HepG2 (cell line): ENCODE data around the gene BMPER. TPM values are rescaled to one million over a fixed set of nuclear protein-coding genes. Genes with fewer than 3 reads are reported as not detected.

ENCODE experiments used
- ATAC-seq: fragments of 200-7000 bp; cut with Tn5 transposase; 3 replicates; pipeline ENCODE4 v1.9.1; 2020; ENCODE audit warnings: mild to moderate bottlenecking, moderate library complexity
- BruUV-seq: library from RNA; stranded (reverse); fragments of 400-500 nt; replicated peaks from 2 replicates; lab custom pipeline; 2021; lab: Mats Ljungman, UMichigan
- CTCF ChIA-PET: fragments of 300-600 bp; formaldehyde crosslinking; extraction: SDS; loops from one replicate; lab custom pipeline; 2021; ENCODE audit warnings: low total read pairs, inconsistent platforms, low intra/inter-chr PET ratio; lab: Yijun Ruan, JAX
- POLR2A ChIA-PET: fragments of 350-600 bp; sonication (Branson Sonifier 250); formaldehyde crosslinking; loops from one replicate; lab custom pipeline; 2020; ENCODE audit warnings: antibody characterized with exemption, inconsistent platforms; lab: Yijun Ruan, JAX
- DNase-seq: peaks from one replicate; pipeline ENCODE4 v3.0.0-alpha.2; 2015; ENCODE audit warnings: low spot score
- FAIRE-seq: peaks from 3 replicates; lab custom pipeline; 2011; peaks lifted over from hg19 to GRCh38; lab: Jason Lieb, UNC
- H2AFZ ChIP-seq: one replicate; pipeline ENCODE4 v1.6.1; 2011; ENCODE audit warnings: low read length, inconsistent platforms
- H3K27ac ChIP-seq: fragments of 300-600 bp; 3 replicates; pipeline ENCODE4 v1.8.0; 2011; ENCODE audit warnings: mixed run types, mild to moderate bottlenecking, mixed read lengths, low read length, inconsistent platforms; ENCODE audit not compliant: insufficient read depth; ENCODE audit errors: extremely low read length
- H3K27me3 ChIP-seq, 2 experiments: fragments of 200-600 bp in 1 of 2; 2 replicates in 1 of 2; 3 replicates in 1 of 2; pipeline versions ENCODE4 v1.6.0 to v1.8.0; 2011; ENCODE audit warnings: low read length in 2 of 2, mild to moderate bottlenecking in 2 of 2, moderate library complexity in 2 of 2, inconsistent platforms in 1 of 2; ENCODE audit not compliant: insufficient read depth in 2 of 2, control insufficient read depth in 1 of 2
- H3K36me3 ChIP-seq, 2 experiments: fragments of 200-600 bp in 1 of 2; replicated peaks in 1 of 2; 2 replicates in 1 of 2; 3 replicates in 1 of 2; pipeline versions ENCODE4 v1.5.1 to v1.8.0; 2011; ENCODE audit warnings: low read length in 2 of 2, inconsistent platforms in 1 of 2; ENCODE audit not compliant: insufficient read depth in 2 of 2, control insufficient read depth in 1 of 2
- H3K4me1 ChIP-seq: 2 replicates; pipeline ENCODE4 v1.5.1; 2012; ENCODE audit warnings: low read length, inconsistent platforms; ENCODE audit not compliant: insufficient read depth
- H3K4me2 ChIP-seq: 2 replicates; pipeline ENCODE4 v1.6.0; 2011; ENCODE audit warnings: low read depth, low read length, inconsistent platforms
- H3K4me3 ChIP-seq, 3 experiments: fragments of 200-600 bp in 1 of 3; sonication (generic), shearing (Covaris generic) in 1 of 3; replicated peaks in 1 of 3; 2 replicates each; pipeline ENCODE4 v1.5.1; 2011 to 2016; ENCODE audit warnings: low read length in 3 of 3, inconsistent platforms in 2 of 3, low read depth in 2 of 3, mild to moderate bottlenecking in 2 of 3, control low read depth in 1 of 3, mixed read lengths in 1 of 3; ENCODE audit not compliant: insufficient read depth in 1 of 3
- H3K79me2 ChIP-seq: one replicate; pipeline ENCODE4 v1.6.1; 2011; ENCODE audit warnings: low read length, inconsistent platforms; ENCODE audit not compliant: insufficient read depth
- H3K9ac ChIP-seq: 2 replicates; pipeline ENCODE4 v1.6.0; 2011; ENCODE audit warnings: mild to moderate bottlenecking, low read depth, low read length, inconsistent platforms; ENCODE audit not compliant: insufficient read depth
- H3K9me3 ChIP-seq: 2 replicates; pipeline ENCODE4 v1.5.1; 2012; ENCODE audit warnings: mild to moderate bottlenecking, low read length
- H4K20me1 ChIP-seq: 2 replicates; pipeline ENCODE4 v1.6.0; 2011; ENCODE audit warnings: inconsistent platforms, mild to moderate bottlenecking, low read length, moderate library complexity; ENCODE audit not compliant: insufficient read depth
- DPF2 ChIP-seq: sonication (generic); formaldehyde crosslinking; IDR thresholded peaks from 2 replicates; pipeline ENCODE4 v1.4.0; 2020; ENCODE audit warnings: mild to moderate bottlenecking, low read depth, missing genetic modification reagents, borderline replicate concordance
- HMG20B ChIP-seq: conservative IDR thresholded peaks from 2 replicates; pipeline ENCODE4 v1.6.1; 2016; ENCODE audit warnings: missing genetic modification reagents, missing compliant biosample characterization
- MTF1 ChIP-seq: sonication (generic); formaldehyde crosslinking; IDR thresholded peaks from 2 replicates; pipeline ENCODE4 v1.5.0; 2020; ENCODE audit warnings: missing genetic modification reagents
- NAIF1 ChIP-seq: sonication (generic); formaldehyde crosslinking; IDR thresholded peaks from 2 replicates; pipeline ENCODE4 v1.5.0; 2020; ENCODE audit warnings: mild to moderate bottlenecking, missing genetic modification reagents, borderline replicate concordance
- PAX8 ChIP-seq: sonication (generic); formaldehyde crosslinking; IDR thresholded peaks from 2 replicates; pipeline ENCODE4 v1.8.0; 2022; ENCODE audit warnings: mild to moderate bottlenecking, missing genetic modification reagents, borderline replicate concordance
- PPARG ChIP-seq: conservative IDR thresholded peaks from 2 replicates; pipeline ENCODE4 v1.6.1; 2016; ENCODE audit warnings: missing biosample characterization, missing genetic modification reagents
- SMAD9 ChIP-seq: sonication (generic); formaldehyde crosslinking; IDR thresholded peaks from 2 replicates; pipeline ENCODE4 v1.5.1; 2020; ENCODE audit warnings: mild to moderate bottlenecking, missing genetic modification reagents
- SNAI1 ChIP-seq: sonication (generic); formaldehyde crosslinking; IDR thresholded peaks from 2 replicates; pipeline ENCODE4 v1.5.0; 2020; ENCODE audit warnings: mild to moderate bottlenecking, missing genetic modification reagents, borderline replicate concordance
- SRSF1 ChIP-seq: fragments of 200-400 bp; formaldehyde crosslinking; optimal IDR thresholded peaks from 2 replicates; pipeline ENCODE3; 2017; ENCODE audit warnings: mild to moderate bottlenecking, low read depth, low read length, moderate library complexity
- ZFP37 ChIP-seq: sonication (generic); formaldehyde crosslinking; IDR thresholded peaks from 2 replicates; pipeline ENCODE4 v1.4.0; 2020; ENCODE audit warnings: missing genetic modification reagents, borderline replicate concordance
- WGBS: methylation state at CpG from one replicate; pipeline ENCODE4 v1.1.6; 2017; ENCODE audit warnings: low lambda C conversion rate; 5-methylcytosine and 5-hydroxymethylcytosine counted together
- in situ Hi-C: cut with HindIII; loops from 2 replicates; pipeline ENCODE4 v1.10.0; 2017; ENCODE audit warnings: low pct_unique_long_range_greater_than_20kb; ENCODE audit not compliant: extremely low pct_ligation_motif_present
- intact Hi-C: fragments of 100-400 bp; cut with micrococcal nuclease; formaldehyde crosslinking; loops from one replicate; pipeline ENCODE4 v1.10.0; 2022; ENCODE audit not compliant: unreplicated experiment
- polyA plus RNA-seq, 8 experiments: library from polyadenylated mRNA; depleted of rRNA in 3 of 8; stranded (reverse) in 7 of 8; unstranded in 1 of 8; fragments of >200 nt; fragmentation: Illumina TruSeq in 4 of 8; extraction: Trizol in 4 of 8; gene quantifications; 2 replicates each; pipeline versions ENCODE4 v1.2.1 to v1.2.3, GENCODE V29; 2011 to 2016; ENCODE audit warnings: low read depth in 4 of 8, missing spikeins in 1 of 8, mixed read lengths in 1 of 8; ENCODE audit not compliant: insufficient read depth in 1 of 8
- total RNA-seq, 5 experiments: library from RNA; depleted of rRNA; stranded (reverse); fragments of >200 nt; fragmentation: Illumina TruSeq; extraction: Trizol; gene quantifications; 2 replicates each; pipeline ENCODE4 v1.2.3, GENCODE V29; 2016; ENCODE audit warnings: low read depth in 1 of 5
- TF ChIP-seq, protein P1 (sequence below): sonication (generic); formaldehyde crosslinking; IDR thresholded peaks from 2 replicates; pipeline ENCODE4 v1.8.0; 2022; ENCODE audit warnings: missing genetic modification reagents, mild to moderate bottlenecking, inconsistent platforms, borderline replicate concordance
- TF ChIP-seq, protein P2 (sequence below): sonication (generic); formaldehyde crosslinking; IDR thresholded peaks from 2 replicates; pipeline ENCODE4 v1.4.0; 2020; ENCODE audit warnings: mild to moderate bottlenecking, missing genetic modification reagents
- TF ChIP-seq, protein P3 (sequence below), 2 experiments: fragments of 450-650 bp in 1 of 2; sonication (generic) in 1 of 2; formaldehyde crosslinking in 1 of 2; IDR thresholded peaks; 2 replicates each; pipeline versions ENCODE4 v1.6.1 to v1.8.0; 2016 to 2022; ENCODE audit warnings: antibody characterized with exemption in 1 of 2, mild to moderate bottlenecking in 1 of 2, missing genetic modification reagents in 1 of 2

The BMPER gene
- total and polyA plus RNA-seq, 2 of the 13 experiments (the other 11 are each of a cell fraction or from before 2014, with no cell fraction given): not detected

DNA sequence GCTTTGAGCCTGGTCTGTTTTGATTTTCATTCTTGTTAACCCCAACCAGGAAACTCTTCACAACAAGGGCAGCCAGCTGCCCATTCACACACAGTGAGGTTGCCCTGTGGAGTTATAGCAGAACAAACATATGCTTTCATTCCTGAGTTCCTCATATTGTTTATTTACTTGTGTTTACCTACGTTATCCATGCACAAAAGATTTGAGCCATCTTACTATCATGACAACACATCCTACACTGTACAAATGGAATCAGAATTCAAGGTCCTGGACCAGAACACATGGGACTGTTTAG, 21.7 kb upstream of the BMPER start:
- WGBS: 4% methylated on average over 1 of the region's 1 CpG
- in situ Hi-C loops: no loop called here
- BruUV-seq: no TSS peak
- TF ChIP-seq DPF2 (CRISPR knock-in tag): no peak
- no peak for TF ChIP-seq ZFP37 (CRISPR knock-in tag)
- TF ChIP-seq, protein P1, sequence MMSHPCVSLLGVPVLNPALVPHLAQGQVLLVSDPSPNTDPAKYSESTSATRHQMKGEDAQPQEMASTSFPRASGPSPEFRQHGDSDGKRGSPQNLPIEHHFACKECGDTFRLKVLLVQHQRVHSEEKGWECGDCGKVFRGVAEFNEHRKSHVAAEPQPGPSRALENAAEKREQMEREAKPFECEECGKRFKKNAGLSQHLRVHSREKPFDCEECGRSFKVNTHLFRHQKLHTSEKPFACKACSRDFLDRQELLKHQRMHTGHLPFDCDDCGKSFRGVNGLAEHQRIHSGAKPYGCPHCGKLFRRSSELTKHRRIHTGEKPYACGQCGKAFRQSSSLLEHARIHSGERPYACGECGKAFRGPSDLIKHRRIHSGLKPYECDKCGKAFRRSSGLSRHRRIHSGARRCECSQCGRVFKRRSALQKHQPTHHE: no peak
- no peak for TF ChIP-seq SMAD9 (CRISPR knock-in tag)
- TF ChIP-seq PPARG (CRISPR knock-in tag): no peak
- TF ChIP-seq PAX8 (CRISPR knock-in tag): no peak
- no peak for TF ChIP-seq SNAI1 (CRISPR knock-in tag)
- TF ChIP-seq HMG20B (CRISPR knock-in tag): no peak
- no peak for TF ChIP-seq SRSF1
- no peak for TF ChIP-seq NAIF1 (CRISPR knock-in tag)
- TF ChIP-seq MTF1: no peak
- TF ChIP-seq, protein P2, sequence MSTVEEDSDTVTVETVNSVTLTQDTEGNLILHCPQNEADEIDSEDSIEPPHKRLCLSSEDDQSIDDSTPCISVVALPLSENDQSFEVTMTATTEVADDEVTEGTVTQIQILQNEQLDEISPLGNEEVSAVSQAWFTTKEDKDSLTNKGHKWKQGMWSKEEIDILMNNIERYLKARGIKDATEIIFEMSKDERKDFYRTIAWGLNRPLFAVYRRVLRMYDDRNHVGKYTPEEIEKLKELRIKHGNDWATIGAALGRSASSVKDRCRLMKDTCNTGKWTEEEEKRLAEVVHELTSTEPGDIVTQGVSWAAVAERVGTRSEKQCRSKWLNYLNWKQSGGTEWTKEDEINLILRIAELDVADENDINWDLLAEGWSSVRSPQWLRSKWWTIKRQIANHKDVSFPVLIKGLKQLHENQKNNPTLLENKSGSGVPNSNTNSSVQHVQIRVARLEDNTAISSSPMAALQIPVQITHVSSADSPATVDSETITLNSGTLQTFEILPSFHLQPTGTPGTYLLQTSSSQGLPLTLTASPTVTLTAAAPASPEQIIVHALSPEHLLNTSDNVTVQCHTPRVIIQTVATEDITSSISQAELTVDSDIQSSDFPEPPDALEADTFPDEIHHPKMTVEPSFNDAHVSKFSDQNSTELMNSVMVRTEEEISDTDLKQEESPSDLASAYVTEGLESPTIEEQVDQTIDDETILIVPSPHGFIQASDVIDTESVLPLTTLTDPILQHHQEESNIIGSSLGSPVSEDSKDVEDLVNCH: no peak
- TF ChIP-seq, protein P3, sequence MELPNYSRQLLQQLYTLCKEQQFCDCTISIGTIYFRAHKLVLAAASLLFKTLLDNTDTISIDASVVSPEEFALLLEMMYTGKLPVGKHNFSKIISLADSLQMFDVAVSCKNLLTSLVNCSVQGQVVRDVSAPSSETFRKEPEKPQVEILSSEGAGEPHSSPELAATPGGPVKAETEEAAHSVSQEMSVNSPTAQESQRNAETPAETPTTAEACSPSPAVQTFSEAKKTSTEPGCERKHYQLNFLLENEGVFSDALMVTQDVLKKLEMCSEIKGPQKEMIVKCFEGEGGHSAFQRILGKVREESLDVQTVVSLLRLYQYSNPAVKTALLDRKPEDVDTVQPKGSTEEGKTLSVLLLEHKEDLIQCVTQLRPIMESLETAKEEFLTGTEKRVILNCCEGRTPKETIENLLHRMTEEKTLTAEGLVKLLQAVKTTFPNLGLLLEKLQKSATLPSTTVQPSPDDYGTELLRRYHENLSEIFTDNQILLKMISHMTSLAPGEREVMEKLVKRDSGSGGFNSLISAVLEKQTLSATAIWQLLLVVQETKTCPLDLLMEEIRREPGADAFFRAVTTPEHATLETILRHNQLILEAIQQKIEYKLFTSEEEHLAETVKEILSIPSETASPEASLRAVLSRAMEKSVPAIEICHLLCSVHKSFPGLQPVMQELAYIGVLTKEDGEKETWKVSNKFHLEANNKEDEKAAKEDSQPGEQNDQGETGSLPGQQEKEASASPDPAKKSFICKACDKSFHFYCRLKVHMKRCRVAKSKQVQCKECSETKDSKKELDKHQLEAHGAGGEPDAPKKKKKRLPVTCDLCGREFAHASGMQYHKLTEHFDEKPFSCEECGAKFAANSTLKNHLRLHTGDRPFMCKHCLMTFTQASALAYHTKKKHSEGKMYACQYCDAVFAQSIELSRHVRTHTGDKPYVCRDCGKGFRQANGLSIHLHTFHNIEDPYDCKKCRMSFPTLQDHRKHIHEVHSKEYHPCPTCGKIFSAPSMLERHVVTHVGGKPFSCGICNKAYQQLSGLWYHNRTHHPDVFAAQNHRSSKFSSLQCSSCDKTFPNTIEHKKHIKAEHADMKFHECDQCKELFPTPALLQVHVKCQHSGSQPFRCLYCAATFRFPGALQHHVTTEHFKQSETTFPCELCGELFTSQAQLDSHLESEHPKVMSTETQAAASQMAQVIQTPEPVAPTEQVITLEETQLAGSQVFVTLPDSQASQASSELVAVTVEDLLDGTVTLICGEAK (IDR thresholded peaks at IDR 0.05): no peak
- TF ChIP-seq, protein P3 (CRISPR knock-in tag; IDR thresholded peaks at IDR 0.05): no peak

More for the DNA sequence above, 21.7 kb upstream of the BMPER start:
- peaks cover 0 to 5% of the 10 kb centered on the region in 2 experiments; a peak in 1 of 5 replicates for H3K27me3 ChIP-seq
- no peaks in the 10 kb centered on the region for H3K36me3 ChIP-seq
- H4K20me1 ChIP-seq: no peaks in the 10 kb centered on the region
- ChIA-PET CTCF (no interaction called here), POLR2A (no interaction called here)
- ATAC-seq: no peak
- H3K9ac ChIP-seq: no peak overlapping the region
- no peak overlapping the region for H2AFZ ChIP-seq
- H3K27ac ChIP-seq: no peak overlapping the region
- H3K4me3 ChIP-seq: no peak overlapping the region
- H3K4me1 ChIP-seq: no peaks in the 10 kb centered on the region
- intact Hi-C loops: no loop called here
- no peak overlapping the region for H3K4me2 ChIP-seq
- no peaks in the 10 kb centered on the region for H3K9me3 ChIP-seq
- DNase-seq: no peak
- no peaks in the 10 kb centered on the region for H3K79me2 ChIP-seq
- FAIRE-seq: no peak
